Fibroblast of villous mesenchyme (primary cell): Measurements from ENCODE around the gene SLAMF7. TPM values are rescaled to one million over a fixed set of nuclear protein-coding genes. Genes with fewer than 3 reads are reported as not detected.
"Not testable (repeated sequence)": the region's sequence is repeated elsewhere in the genome, so short reads cannot be mapped to it uniquely, and the experiment has no call there.

Source experiments
- DNase-seq: peaks from one replicate; pipeline ENCODE4 v3.0.0-alpha.2; 2010; ENCODE audit warnings: low read depth
- H3K4me3 ChIP-seq: 2 replicates; pipeline ENCODE4 v1.5.1; 2011; ENCODE audit warnings: low read depth, mild to moderate bottlenecking, low read length
- total RNA-seq: library from RNA; depleted of rRNA; stranded (reverse); fragments of >200 nt; gene quantifications from 2 replicates; pipeline ENCODE4 v1.2.3, GENCODE V29; 2012
- TF ChIP-seq, protein P1 (sequence below): IDR thresholded peaks from 2 replicates; pipeline ENCODE4 v1.5.1; 2012; ENCODE audit warnings: low read depth, mild to moderate bottlenecking, low read length; ENCODE audit not compliant: insufficient read depth

SLAMF7 gene, protein sequence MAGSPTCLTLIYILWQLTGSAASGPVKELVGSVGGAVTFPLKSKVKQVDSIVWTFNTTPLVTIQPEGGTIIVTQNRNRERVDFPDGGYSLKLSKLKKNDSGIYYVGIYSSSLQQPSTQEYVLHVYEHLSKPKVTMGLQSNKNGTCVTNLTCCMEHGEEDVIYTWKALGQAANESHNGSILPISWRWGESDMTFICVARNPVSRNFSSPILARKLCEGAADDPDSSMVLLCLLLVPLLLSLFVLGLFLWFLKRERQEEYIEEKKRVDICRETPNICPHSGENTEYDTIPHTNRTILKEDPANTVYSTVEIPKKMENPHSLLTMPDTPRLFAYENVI
- total RNA-seq: not detected in 2 replicates

DNA sequence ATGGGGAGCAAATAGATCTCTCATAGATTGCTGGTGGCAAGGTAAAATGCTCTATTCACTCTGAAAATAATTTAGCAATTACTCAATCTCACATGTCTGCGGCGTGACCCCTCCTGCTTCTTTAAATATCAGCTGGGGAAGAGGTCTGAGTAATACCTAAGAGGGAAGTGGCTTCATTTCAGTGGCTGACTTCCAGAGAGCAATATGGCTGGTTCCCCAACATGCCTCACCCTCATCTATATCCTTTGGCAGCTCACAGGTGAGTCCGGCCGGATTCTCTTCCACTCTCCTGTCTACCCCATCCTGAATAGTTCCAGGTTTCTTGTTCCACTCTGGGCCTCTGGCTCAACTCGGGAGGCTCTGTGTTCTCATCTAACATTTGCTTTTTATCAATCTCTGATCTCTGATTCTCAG lies at the start of gene SLAMF7:
Gene SLAMF7, plus strand, starts transcription at position 150 of the 414 bp plus-strand sequence. Its CDS starts 55 bp downstream, at position 205.
- TF ChIP-seq, protein P1, sequence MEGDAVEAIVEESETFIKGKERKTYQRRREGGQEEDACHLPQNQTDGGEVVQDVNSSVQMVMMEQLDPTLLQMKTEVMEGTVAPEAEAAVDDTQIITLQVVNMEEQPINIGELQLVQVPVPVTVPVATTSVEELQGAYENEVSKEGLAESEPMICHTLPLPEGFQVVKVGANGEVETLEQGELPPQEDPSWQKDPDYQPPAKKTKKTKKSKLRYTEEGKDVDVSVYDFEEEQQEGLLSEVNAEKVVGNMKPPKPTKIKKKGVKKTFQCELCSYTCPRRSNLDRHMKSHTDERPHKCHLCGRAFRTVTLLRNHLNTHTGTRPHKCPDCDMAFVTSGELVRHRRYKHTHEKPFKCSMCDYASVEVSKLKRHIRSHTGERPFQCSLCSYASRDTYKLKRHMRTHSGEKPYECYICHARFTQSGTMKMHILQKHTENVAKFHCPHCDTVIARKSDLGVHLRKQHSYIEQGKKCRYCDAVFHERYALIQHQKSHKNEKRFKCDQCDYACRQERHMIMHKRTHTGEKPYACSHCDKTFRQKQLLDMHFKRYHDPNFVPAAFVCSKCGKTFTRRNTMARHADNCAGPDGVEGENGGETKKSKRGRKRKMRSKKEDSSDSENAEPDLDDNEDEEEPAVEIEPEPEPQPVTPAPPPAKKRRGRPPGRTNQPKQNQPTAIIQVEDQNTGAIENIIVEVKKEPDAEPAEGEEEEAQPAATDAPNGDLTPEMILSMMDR: no peak
- no peak within 1 kb of the TSS for H3K4me3 ChIP-seq
- DNase-seq: no peak

DNA sequence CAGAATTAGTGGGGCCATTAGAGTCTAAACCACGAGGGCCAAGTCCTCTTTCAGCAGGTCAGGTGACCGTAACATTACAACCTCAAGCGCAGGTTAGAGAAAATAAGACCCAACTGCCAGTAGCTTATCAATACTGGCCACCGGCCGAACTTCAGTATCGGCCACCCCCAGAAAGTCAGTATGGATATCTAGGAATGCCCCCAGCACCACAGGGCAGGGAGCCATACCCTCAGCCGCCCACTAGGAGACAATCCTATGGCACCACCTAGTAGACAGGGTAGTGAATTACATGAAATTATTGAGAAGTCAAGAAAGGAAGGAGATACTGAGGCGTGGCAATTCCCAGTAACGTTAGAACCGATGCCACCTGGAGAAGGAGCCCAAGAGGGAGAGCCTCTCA lies 46.7 kb upstream of the SLAMF7 start:
- TF ChIP-seq, protein P1: peak; percentile 15
- not testable (repeated sequence) for H3K4me3 ChIP-seq, DNase-seq

DNA sequence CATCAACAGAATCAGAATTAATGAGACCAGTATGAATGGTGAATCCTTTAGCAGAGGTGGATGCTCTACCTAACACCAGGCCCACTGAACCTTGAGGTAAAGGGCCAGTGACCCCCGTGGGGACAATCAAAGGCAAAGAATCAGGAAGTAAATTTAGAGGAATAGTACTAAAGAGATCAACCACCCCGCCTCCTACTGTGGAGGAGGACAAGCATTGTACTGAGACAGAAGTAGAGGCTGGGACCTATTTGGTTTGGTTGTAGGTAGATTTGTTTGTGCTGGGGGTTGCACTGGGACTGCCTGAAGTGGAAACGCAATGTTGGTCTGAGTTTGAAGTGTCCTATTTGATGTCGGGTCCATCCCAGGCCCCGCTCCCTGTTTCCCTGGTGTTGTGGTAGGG lies 36.9 kb upstream of the SLAMF7 start:
- no peak overlapping the region for H3K4me3 ChIP-seq
- TF ChIP-seq, protein P1: no peak
- DNase-seq: no peak

DNA sequence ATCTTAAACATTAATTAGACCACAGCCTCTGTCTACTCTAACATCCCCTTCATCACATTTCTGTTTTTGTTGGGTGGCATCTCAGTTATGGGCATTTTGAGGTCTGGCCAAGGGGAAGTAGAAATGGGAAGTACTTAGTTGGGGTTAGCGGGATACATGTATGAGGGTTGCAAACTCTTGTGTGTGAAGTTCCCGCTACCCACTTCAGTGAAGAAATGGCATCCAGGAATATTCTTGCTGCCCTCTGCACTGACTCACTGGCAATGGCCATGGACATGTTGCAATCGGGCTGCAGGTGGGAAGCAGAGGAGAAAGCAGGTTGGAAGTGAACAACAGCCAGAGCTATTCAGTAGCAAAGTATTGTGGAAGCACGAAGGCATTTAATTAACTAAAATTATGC lies 34.8 kb upstream of the SLAMF7 start:
- TF ChIP-seq, protein P1: no peak

DNA sequence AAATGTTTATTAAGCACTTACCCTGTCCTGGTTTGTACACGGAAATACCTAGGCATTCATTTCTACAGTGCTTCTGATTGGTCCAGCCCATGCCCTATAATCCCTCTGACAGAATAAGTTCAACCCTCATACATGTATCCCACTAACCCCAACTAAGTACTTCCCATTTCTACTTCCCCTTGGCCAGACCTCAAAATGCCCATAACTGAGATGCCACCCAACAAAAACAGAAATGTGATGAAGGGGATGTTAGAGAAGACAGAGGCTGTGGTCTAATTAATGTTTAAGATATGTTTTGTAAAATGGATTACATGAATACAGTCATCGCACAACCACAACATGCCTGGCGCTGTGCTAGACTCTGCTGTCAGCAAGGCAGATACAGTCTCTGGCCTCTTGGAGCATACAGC lies 33.8 kb upstream of the SLAMF7 start:
- not testable (repeated sequence) for H3K4me3 ChIP-seq

More for the DNA sequence above, 34.8 kb upstream of the SLAMF7 start:
- DNase-seq: no peak
- H3K4me3 ChIP-seq: no peak overlapping the region

DNA sequence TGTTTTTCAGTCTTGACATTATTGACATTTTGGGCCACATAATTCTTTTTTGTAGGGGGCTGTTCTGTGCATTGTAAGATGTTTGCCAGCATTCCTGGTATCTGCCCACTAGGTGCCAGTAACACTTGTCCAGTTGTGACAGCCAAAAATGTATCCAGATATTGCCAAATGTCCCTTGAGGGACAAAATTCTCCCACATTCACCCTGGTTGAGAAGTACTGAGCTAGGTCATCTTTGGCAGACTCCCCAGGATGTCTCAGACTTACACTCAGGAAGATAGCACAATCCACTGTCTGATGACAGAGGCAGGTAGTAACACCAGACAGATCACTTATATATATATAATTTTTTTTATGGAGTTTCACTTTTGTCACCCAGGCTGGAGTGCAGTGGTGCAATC lies 33.3 kb upstream of the SLAMF7 start:
- TF ChIP-seq, protein P1: no peak
- H3K4me3 ChIP-seq: no peak overlapping the region
- DNase-seq: no peak

More for the DNA sequence above, 33.8 kb upstream of the SLAMF7 start:
- not testable (repeated sequence) for DNase-seq

DNA sequence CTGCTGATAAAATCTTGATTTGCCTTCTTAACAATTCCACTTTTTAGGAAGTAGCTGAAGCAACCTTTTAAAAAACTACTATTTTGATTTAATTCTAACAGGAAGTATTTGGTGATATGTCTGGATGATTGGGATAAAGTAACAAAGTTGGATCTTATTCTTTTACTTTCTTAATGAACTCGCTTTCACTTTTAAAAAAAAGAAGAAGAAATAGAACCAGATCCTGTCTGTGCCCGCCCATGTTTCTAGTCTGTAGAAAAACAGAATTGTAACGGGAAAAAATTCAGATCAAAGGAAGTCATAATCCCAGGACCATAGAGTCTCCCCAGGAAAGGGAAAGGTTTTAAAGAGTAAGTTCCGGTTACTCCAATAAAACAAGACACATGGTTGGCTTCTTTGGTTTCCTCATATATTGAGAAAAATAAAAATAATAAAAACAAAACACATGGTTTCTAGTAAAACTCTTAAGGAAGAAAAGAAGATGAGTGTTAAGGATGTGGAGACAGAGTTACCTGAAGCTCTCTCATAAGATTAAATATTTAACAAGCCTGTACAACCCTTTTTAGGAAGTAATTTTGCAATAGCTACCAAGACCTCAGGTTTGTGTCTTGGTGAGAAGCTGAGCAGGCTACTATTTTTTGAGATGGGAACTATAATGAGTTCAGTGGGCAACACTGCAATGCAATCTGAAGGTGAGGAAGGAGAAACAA lies 32.4 kb upstream of the SLAMF7 start:
- no peak for DNase-seq
- TF ChIP-seq, protein P1: no peak
- H3K4me3 ChIP-seq: no peak overlapping the region
